ENCODE results near the gene CLDND1. TPM values are rescaled to one million over a fixed set of nuclear protein-coding genes. Genes with fewer than 3 reads are reported as not detected.

Gene CLDND1
- total and polyA plus RNA-seq, 10 of the 15 experiments (the other 5 are each of a cell fraction or from before 2014, with no cell fraction given) = 97.8 to 225 (median 152) TPM

DNA sequence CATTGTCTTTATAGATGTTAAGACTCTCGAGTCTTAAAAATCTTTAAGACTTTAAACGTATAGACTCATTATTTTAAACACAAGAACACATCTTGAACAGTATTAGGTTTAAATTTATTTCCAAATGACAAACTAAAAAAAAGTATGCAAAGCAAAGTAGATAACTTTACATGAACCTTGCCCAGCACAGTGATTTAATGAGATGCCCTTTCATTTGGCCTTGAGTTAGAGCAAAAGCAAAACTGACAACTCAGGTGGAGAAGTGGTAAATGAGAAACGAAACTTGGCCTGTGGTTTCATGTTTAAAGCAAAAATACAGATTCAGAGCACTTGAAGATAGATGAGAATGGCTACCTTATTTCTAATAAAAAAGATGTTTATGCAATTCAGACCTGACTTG is 17.6 kb upstream of the CLDND1 start (continued):
- TF ChIP-seq CREB1 (IDR thresholded peaks at IDR 0.05; ENCODE audit: low read depth) (0 out of 2 replicates have a peak, but pooled peaks have one; percentile 53), MXI1 (IDR thresholded peaks at IDR 0.05; ENCODE audit: low read depth, low read length) (peak; percentile 79), HDGF (IDR thresholded peaks at IDR 0.05) (no peak), NBN (IDR thresholded peaks at IDR 0.05) (peak; percentile 82), KDM1A (IDR thresholded peaks at IDR 0.05; ENCODE audit: borderline replicate concordance) (no peak), EED (IDR thresholded peaks at IDR 0.05; ENCODE audit: low read depth) (peak; percentile 40; the same call in 1 of the 2 replicates), CHD2 (IDR thresholded peaks at IDR 0.05; ENCODE audit: borderline replicate concordance, low read depth, low read length) (peak; percentile 63; the same call in 1 of the 2 replicates), ZNF217 (IDR thresholded peaks at IDR 0.05) (peak; percentile 97), PAX5 (IDR thresholded peaks at IDR 0.05; ENCODE audit: borderline replicate concordance, low read depth, low read length) (peak; percentile 65; the same call in 1 of the 2 replicates), IKZF2 (IDR thresholded peaks at IDR 0.05) (peak; percentile 57 to 80; a peak in 3 of 4 replicates), ZBED1 (IDR thresholded peaks at IDR 0.05; ENCODE audit: borderline replicate concordance) (peak; percentile 64; the same call in 1 of the 2 replicates), EP300 (IDR thresholded peaks at IDR 0.05; ENCODE audit: borderline replicate concordance in 1 of 2, control insufficient read depth in 1 of 2, low read depth in 2 of 2, low read length in 2 of 2) (peak; percentile 74 to 92; a peak in 3 of 4 replicates), CBX3 (IDR thresholded peaks at IDR 0.05; ENCODE audit: borderline replicate concordance, low read depth) (no peak)
- TF ChIP-seq, protein P1, sequence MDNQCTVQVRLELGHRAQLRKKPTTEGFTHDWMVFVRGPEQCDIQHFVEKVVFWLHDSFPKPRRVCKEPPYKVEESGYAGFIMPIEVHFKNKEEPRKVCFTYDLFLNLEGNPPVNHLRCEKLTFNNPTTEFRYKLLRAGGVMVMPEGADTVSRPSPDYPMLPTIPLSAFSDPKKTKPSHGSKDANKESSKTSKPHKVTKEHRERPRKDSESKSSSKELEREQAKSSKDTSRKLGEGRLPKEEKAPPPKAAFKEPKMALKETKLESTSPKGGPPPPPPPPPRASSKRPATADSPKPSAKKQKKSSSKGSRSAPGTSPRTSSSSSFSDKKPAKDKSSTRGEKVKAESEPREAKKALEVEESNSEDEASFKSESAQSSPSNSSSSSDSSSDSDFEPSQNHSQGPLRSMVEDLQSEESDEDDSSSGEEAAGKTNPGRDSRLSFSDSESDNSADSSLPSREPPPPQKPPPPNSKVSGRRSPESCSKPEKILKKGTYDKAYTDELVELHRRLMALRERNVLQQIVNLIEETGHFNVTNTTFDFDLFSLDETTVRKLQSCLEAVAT (IDR thresholded peaks at IDR 0.05) = peak; percentile 85
- TF ChIP-seq, protein P2, sequence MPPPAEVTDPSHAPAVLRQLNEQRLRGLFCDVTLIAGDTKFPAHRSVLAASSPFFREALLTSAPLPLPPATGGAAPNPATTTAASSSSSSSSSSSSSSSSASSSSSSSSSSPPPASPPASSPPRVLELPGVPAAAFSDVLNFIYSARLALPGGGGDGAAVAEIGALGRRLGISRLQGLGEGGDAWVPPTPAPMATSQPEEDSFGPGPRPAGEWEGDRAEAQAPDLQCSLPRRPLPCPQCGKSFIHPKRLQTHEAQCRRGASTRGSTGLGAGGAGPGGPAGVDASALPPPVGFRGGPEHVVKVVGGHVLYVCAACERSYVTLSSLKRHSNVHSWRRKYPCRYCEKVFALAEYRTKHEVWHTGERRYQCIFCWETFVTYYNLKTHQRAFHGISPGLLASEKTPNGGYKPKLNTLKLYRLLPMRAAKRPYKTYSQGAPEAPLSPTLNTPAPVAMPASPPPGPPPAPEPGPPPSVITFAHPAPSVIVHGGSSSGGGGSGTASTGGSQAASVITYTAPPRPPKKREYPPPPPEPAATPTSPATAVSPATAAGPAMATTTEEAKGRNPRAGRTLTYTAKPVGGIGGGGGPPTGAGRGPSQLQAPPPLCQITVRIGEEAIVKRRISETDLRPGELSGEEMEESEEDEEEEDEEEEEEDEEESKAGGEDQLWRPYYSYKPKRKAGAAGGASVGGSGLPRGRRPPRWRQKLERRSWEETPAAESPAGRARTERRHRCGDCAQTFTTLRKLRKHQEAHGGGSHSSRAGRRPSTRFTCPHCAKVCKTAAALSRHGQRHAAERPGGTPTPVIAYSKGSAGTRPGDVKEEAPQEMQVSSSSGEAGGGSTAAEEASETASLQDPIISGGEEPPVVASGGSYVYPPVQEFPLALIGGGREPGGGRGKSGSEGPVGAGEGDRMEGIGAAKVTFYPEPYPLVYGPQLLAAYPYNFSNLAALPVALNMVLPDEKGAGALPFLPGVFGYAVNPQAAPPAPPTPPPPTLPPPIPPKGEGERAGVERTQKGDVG (CRISPR knock-in tag; IDR thresholded peaks at IDR 0.05) = no peak
- TF ChIP-seq, protein P3, sequence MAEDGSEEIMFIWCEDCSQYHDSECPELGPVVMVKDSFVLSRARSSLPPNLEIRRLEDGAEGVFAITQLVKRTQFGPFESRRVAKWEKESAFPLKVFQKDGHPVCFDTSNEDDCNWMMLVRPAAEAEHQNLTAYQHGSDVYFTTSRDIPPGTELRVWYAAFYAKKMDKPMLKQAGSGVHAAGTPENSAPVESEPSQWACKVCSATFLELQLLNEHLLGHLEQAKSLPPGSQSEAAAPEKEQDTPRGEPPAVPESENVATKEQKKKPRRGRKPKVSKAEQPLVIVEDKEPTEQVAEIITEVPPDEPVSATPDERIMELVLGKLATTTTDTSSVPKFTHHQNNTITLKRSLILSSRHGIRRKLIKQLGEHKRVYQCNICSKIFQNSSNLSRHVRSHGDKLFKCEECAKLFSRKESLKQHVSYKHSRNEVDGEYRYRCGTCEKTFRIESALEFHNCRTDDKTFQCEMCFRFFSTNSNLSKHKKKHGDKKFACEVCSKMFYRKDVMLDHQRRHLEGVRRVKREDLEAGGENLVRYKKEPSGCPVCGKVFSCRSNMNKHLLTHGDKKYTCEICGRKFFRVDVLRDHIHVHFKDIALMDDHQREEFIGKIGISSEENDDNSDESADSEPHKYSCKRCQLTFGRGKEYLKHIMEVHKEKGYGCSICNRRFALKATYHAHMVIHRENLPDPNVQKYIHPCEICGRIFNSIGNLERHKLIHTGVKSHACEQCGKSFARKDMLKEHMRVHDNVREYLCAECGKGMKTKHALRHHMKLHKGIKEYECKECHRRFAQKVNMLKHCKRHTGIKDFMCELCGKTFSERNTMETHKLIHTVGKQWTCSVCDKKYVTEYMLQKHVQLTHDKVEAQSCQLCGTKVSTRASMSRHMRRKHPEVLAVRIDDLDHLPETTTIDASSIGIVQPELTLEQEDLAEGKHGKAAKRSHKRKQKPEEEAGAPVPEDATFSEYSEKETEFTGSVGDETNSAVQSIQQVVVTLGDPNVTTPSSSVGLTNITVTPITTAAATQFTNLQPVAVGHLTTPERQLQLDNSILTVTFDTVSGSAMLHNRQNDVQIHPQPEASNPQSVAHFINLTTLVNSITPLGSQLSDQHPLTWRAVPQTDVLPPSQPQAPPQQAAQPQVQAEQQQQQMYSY (CRISPR knock-in tag; IDR thresholded peaks at IDR 0.05) = no peak
- TF ChIP-seq, protein P4, sequence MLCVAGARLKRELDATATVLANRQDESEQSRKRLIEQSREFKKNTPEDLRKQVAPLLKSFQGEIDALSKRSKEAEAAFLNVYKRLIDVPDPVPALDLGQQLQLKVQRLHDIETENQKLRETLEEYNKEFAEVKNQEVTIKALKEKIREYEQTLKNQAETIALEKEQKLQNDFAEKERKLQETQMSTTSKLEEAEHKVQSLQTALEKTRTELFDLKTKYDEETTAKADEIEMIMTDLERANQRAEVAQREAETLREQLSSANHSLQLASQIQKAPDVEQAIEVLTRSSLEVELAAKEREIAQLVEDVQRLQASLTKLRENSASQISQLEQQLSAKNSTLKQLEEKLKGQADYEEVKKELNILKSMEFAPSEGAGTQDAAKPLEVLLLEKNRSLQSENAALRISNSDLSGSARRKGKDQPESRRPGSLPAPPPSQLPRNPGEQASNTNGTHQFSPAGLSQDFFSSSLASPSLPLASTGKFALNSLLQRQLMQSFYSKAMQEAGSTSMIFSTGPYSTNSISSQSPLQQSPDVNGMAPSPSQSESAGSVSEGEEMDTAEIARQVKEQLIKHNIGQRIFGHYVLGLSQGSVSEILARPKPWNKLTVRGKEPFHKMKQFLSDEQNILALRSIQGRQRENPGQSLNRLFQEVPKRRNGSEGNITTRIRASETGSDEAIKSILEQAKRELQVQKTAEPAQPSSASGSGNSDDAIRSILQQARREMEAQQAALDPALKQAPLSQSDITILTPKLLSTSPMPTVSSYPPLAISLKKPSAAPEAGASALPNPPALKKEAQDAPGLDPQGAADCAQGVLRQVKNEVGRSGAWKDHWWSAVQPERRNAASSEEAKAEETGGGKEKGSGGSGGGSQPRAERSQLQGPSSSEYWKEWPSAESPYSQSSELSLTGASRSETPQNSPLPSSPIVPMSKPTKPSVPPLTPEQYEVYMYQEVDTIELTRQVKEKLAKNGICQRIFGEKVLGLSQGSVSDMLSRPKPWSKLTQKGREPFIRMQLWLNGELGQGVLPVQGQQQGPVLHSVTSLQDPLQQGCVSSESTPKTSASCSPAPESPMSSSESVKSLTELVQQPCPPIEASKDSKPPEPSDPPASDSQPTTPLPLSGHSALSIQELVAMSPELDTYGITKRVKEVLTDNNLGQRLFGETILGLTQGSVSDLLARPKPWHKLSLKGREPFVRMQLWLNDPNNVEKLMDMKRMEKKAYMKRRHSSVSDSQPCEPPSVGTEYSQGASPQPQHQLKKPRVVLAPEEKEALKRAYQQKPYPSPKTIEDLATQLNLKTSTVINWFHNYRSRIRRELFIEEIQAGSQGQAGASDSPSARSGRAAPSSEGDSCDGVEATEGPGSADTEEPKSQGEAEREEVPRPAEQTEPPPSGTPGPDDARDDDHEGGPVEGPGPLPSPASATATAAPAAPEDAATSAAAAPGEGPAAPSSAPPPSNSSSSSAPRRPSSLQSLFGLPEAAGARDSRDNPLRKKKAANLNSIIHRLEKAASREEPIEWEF (IDR thresholded peaks at IDR 0.05; ENCODE audit: insufficient replicate concordance, low read depth, low read length) = peak; percentile 36
